SK-N-SH treated with all-trans-retinoic acid at 6 μM for 48 hours (cell line): ENCODE measurements around the gene ROBO1.

Experiments
- ATAC-seq: fragments of 200-7000 bp; cut with Tn5 transposase; 3 replicates; pipeline ENCODE4 v1.9.1; 2020; ENCODE audit warnings: mild to moderate bottlenecking, moderate library complexity
- CREB5 ChIP-seq: fragments of 250-450 bp; sonication (Bioruptor Pico); IDR thresholded peaks from 2 replicates; pipeline ENCODE4 v1.5.1; 2020; ENCODE audit warnings: low read depth, mild to moderate bottlenecking, moderate library complexity
- CSDC2 ChIP-seq: fragments of 250-450 bp; sonication (Bioruptor Pico); IDR thresholded peaks from 2 replicates; pipeline ENCODE4 v1.5.0; 2020; ENCODE audit warnings: mild to moderate bottlenecking, moderate library complexity
- CSRNP3 ChIP-seq: fragments of 250-450 bp; sonication (Bioruptor Pico); IDR thresholded peaks from 2 replicates; pipeline ENCODE4 v1.5.1; 2021; ENCODE audit warnings: mild to moderate bottlenecking, moderate library complexity
- ESRRG ChIP-seq: fragments of 250-450 bp; sonication (Bioruptor Pico); IDR thresholded peaks from 2 replicates; pipeline ENCODE4 v1.6.1; 2021; ENCODE audit warnings: mild to moderate bottlenecking
- GLIS3 ChIP-seq: fragments of 250-450 bp; sonication (Bioruptor Pico); IDR thresholded peaks from 2 replicates; pipeline ENCODE4 v1.5.0; 2020; ENCODE audit warnings: mild to moderate bottlenecking, moderate library complexity
- ISL1 ChIP-seq: fragments of 250-450 bp; sonication (Bioruptor Pico); IDR thresholded peaks from 2 replicates; pipeline ENCODE4 v2.1.2; 2022; ENCODE audit warnings: mild to moderate bottlenecking, moderate library complexity
- OSR1 ChIP-seq: fragments of 250-450 bp; sonication (Bioruptor Pico); IDR thresholded peaks from 2 replicates; pipeline ENCODE4 v1.8.0; 2022; ENCODE audit warnings: moderate library complexity, mild to moderate bottlenecking, inconsistent platforms
- PPARA ChIP-seq: fragments of 250-450 bp; sonication (Bioruptor Pico); IDR thresholded peaks from 2 replicates; pipeline ENCODE4 v1.5.0; 2020; ENCODE audit warnings: mild to moderate bottlenecking, borderline replicate concordance
- RARB ChIP-seq: fragments of 250-450 bp; sonication (Bioruptor Pico); IDR thresholded peaks from 2 replicates; pipeline ENCODE4 v1.8.0; 2021; ENCODE audit warnings: mild to moderate bottlenecking, moderate library complexity
- SNAI2 ChIP-seq: fragments of 250-450 bp; sonication (Bioruptor Pico); IDR thresholded peaks from 2 replicates; pipeline ENCODE4 v1.5.0; 2020; ENCODE audit warnings: mild to moderate bottlenecking, moderate library complexity
- TCF4 ChIP-seq: fragments of 250-450 bp; sonication (Bioruptor Pico); IDR thresholded peaks from 2 replicates; pipeline ENCODE4 v1.8.0; 2021; ENCODE audit warnings: mild to moderate bottlenecking, moderate library complexity, borderline replicate concordance
- TOX ChIP-seq: fragments of 250-450 bp; sonication (Bioruptor Pico); IDR thresholded peaks from 2 replicates; pipeline ENCODE4 v1.8.0; 2021; ENCODE audit warnings: mild to moderate bottlenecking, moderate library complexity, borderline replicate concordance
- ZC3H10 ChIP-seq: fragments of 250-450 bp; sonication (Bioruptor Pico); IDR thresholded peaks from 2 replicates; pipeline ENCODE4 v1.5.1; 2021; ENCODE audit warnings: mild to moderate bottlenecking, moderate library complexity
- ZFP30 ChIP-seq: fragments of 450-650 bp; formaldehyde crosslinking; IDR thresholded peaks from 2 replicates; pipeline ENCODE4 v1.5.0; 2022; ENCODE audit warnings: mild to moderate bottlenecking, moderate library complexity
- ZNF565 ChIP-seq: fragments of 450-650 bp; formaldehyde crosslinking; conservative IDR thresholded peaks from 2 replicates; pipeline ENCODE4 v1.5.0; 2020; ENCODE audit warnings: low read depth, mild to moderate bottlenecking, moderate library complexity
- ZNF70 ChIP-seq: fragments of 450-650 bp; formaldehyde crosslinking; IDR thresholded peaks from 2 replicates; pipeline ENCODE4 v1.5.0; 2020; ENCODE audit warnings: mild to moderate bottlenecking, moderate library complexity
- ZNF8 ChIP-seq: fragments of 450-650 bp; formaldehyde crosslinking; IDR thresholded peaks from 2 replicates; pipeline ENCODE4 v1.5.0; 2020; ENCODE audit warnings: mild to moderate bottlenecking, moderate library complexity
- TF ChIP-seq, protein P1 (sequence below): fragments of 250-450 bp; sonication (Bioruptor Pico); IDR thresholded peaks from 2 replicates; pipeline ENCODE4 v1.8.0; 2021; ENCODE audit warnings: low read depth, mild to moderate bottlenecking, moderate library complexity, borderline replicate concordance
- TF ChIP-seq, protein P2 (sequence below): fragments of 250-450 bp; sonication (Bioruptor Pico); IDR thresholded peaks from 2 replicates; pipeline ENCODE4 v1.5.0; 2020; ENCODE audit warnings: mild to moderate bottlenecking, moderate library complexity
- TF ChIP-seq, protein P3 (sequence below): fragments of 250-450 bp; sonication (Bioruptor Pico); IDR thresholded peaks from 2 replicates; pipeline ENCODE4 v1.8.0; 2020; ENCODE audit warnings: mild to moderate bottlenecking, moderate library complexity, borderline replicate concordance

ROBO1 gene

GRCh38 chr3:79167651-79168416 is 600.0 kb downstream of the ROBO1 start:
- TF ChIP-seq ISL1 (peak; percentile 40; the same call in 1 of the 2 replicates), ESRRG (no peak), TCF4 (CRISPR knock-in tag) (no peak), PPARA (CRISPR knock-in tag) (no peak)
- TF ChIP-seq, all 23 proteins: peak for 1
- ATAC-seq = peak; percentile 95

DNA sequence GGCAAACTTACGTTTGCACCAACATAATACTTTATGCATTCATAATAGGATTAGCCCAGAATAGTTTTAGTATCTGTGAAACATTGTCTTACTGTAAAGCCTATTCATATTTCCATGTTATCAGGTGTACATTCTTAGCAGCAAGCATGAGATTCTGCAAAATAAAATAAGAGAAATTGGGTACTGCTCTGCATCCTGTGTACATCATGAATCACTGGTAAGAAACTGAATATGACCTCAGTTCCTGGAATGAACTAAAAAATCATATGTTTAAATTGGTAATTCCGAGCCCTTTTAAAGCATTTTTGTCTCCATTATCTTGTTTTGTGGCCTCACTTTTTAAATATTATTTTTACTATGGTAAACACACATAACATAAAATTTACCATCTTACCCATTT is 605.1 kb downstream of the ROBO1 start:
- no peak for ATAC-seq
- TF ChIP-seq ZNF565 (CRISPR knock-in tag) = no peak

- no peak for ATAC-seq
- no peak for TF ChIP-seq ZNF8
- no peak for TF ChIP-seq CREB5 (CRISPR knock-in tag)
- TF ChIP-seq ZC3H10 = no peak
- TF ChIP-seq, protein P1, sequence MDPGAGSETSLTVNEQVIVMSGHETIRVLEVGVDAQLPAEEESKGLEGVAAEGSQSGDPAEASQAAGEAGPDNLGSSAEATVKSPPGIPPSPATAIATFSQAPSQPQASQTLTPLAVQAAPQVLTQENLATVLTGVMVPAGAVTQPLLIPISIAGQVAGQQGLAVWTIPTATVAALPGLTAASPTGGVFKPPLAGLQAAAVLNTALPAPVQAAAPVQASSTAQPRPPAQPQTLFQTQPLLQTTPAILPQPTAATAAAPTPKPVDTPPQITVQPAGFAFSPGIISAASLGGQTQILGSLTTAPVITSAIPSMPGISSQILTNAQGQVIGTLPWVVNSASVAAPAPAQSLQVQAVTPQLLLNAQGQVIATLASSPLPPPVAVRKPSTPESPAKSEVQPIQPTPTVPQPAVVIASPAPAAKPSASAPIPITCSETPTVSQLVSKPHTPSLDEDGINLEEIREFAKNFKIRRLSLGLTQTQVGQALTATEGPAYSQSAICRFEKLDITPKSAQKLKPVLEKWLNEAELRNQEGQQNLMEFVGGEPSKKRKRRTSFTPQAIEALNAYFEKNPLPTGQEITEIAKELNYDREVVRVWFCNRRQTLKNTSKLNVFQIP (CRISPR knock-in tag) = no peak
- no peak for TF ChIP-seq TCF4 (CRISPR knock-in tag)
- TF ChIP-seq ISL1 = no peak
- no peak for TF ChIP-seq RARB (CRISPR knock-in tag)
- TF ChIP-seq, protein P2, sequence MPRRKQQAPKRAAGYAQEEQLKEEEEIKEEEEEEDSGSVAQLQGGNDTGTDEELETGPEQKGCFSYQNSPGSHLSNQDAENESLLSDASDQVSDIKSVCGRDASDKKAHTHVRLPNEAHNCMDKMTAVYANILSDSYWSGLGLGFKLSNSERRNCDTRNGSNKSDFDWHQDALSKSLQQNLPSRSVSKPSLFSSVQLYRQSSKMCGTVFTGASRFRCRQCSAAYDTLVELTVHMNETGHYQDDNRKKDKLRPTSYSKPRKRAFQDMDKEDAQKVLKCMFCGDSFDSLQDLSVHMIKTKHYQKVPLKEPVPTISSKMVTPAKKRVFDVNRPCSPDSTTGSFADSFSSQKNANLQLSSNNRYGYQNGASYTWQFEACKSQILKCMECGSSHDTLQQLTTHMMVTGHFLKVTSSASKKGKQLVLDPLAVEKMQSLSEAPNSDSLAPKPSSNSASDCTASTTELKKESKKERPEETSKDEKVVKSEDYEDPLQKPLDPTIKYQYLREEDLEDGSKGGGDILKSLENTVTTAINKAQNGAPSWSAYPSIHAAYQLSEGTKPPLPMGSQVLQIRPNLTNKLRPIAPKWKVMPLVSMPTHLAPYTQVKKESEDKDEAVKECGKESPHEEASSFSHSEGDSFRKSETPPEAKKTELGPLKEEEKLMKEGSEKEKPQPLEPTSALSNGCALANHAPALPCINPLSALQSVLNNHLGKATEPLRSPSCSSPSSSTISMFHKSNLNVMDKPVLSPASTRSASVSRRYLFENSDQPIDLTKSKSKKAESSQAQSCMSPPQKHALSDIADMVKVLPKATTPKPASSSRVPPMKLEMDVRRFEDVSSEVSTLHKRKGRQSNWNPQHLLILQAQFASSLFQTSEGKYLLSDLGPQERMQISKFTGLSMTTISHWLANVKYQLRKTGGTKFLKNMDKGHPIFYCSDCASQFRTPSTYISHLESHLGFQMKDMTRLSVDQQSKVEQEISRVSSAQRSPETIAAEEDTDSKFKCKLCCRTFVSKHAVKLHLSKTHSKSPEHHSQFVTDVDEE = no peak
- TF ChIP-seq ESRRG = no peak
- no peak for TF ChIP-seq GLIS3 (CRISPR knock-in tag)
- TF ChIP-seq, protein P3, sequence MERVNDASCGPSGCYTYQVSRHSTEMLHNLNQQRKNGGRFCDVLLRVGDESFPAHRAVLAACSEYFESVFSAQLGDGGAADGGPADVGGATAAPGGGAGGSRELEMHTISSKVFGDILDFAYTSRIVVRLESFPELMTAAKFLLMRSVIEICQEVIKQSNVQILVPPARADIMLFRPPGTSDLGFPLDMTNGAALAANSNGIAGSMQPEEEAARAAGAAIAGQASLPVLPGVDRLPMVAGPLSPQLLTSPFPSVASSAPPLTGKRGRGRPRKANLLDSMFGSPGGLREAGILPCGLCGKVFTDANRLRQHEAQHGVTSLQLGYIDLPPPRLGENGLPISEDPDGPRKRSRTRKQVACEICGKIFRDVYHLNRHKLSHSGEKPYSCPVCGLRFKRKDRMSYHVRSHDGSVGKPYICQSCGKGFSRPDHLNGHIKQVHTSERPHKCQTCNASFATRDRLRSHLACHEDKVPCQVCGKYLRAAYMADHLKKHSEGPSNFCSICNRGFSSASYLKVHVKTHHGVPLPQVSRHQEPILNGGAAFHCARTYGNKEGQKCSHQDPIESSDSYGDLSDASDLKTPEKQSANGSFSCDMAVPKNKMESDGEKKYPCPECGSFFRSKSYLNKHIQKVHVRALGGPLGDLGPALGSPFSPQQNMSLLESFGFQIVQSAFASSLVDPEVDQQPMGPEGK (CRISPR knock-in tag) = no peak
- no peak for TF ChIP-seq TOX (CRISPR knock-in tag)
- no peak for TF ChIP-seq ZFP30
- TF ChIP-seq CSRNP3 (CRISPR knock-in tag) = no peak
- no peak for TF ChIP-seq ZNF70 (CRISPR knock-in tag)
- TF ChIP-seq OSR1 (CRISPR knock-in tag) = no peak
- TF ChIP-seq ZNF565 (CRISPR knock-in tag) = no peak
- no peak for TF ChIP-seq SNAI2 (CRISPR knock-in tag)
- TF ChIP-seq CSDC2 (CRISPR knock-in tag) = no peak
These were observed 605.9 kb downstream of the ROBO1 start for GRCh38 chr3:79161941-79162340.

- TF ChIP-seq TOX (CRISPR knock-in tag) (no peak), ZNF8 (no peak)
- ATAC-seq = no peak
These were observed 607.4 kb downstream of the ROBO1 start for GRCh38 chr3:79160421-79160820.
